HCEC 1CT (cell line): ENCODE results near the gene KCNJ12.
"Not testable (repeated sequence)": the region's sequence is repeated elsewhere in the genome, so short reads cannot be mapped to it uniquely, and the experiment has no call there.

Experiments used
- DNase-seq: peaks from one replicate; pipeline ENCODE4 v3.0.0-alpha.2; 2017

KCNJ12 gene

DNA sequence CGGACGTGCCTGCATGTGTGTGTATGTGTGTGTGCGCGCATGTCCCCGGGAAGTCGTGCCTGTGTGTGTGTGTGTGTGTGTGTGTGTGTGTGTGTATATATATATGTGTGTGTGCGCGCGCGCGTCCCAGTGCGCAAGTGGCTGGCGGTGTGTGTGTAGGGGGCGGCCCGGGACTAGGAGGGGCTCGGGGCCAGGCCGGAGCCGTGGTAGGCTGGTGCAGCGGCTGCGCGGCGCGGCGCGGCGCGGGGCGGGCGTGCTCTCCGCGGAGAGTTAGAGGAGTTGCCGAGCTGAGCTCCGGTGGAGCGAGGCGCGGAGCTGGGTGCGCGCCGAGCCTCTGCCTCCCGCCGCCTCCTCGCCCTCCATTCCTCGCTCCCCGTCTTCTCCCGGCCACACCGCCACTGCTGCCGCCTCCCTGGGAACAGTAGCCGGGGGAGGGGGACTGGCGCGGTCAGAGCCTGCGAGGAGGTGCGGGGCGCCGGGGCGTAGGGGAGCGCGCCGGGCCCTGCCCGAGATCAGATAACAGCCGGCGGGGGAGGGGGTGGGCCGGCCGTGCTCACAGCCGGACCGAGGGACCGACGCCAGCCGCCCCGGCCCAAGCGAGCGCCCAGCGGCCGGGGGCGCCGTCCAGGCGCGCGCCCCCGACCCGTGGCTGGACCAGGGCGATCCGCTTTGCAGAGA is at the start of gene KCNJ12:
TSS of gene KCNJ12 (plus strand) at position 277 of the 678 bp plus-strand sequence. CDS start 38,986 bp downstream, outside the sequence.
- DNase-seq: no peak

DNA sequence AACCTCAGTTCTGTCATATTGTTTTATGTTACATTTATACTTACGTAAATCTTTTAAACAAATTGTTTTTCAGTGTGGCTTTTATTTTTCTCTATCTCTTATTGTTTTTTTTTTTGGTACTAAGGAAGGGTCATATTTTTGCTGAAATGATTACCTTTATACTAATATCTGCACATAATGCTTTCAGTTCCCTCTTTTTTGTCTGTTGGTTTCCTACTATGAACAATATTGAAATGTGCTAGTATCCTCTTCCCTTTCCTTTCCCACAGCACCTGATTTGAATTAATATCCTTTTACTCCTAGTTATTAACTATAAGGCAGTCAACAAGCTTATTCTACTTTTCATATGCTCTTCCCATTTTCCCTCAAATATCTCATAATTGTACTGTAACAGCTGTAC is 48.2 kb upstream of the KCNJ12 start:
- not testable (repeated sequence) for DNase-seq

DNA sequence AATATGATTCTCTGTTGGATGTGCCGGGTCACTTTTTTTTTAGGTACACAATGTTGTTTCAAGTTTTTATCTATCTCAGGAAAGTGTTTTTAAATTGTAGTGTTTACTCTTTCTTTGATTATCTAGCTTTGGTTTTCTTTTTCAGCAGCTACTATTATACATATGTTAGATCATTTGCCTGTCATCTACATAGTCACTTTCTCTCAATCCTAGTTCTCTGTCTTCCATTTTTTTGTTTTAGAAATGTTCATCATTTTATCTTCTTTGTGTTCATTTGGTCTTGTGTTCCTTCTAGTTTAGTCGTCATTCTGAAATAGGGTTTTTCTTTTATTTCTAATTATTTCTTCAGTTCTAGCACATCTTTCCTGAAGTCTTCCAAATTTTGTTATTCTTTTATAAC is 47.4 kb upstream of the KCNJ12 start:
- DNase-seq: not testable (repeated sequence)

DNA sequence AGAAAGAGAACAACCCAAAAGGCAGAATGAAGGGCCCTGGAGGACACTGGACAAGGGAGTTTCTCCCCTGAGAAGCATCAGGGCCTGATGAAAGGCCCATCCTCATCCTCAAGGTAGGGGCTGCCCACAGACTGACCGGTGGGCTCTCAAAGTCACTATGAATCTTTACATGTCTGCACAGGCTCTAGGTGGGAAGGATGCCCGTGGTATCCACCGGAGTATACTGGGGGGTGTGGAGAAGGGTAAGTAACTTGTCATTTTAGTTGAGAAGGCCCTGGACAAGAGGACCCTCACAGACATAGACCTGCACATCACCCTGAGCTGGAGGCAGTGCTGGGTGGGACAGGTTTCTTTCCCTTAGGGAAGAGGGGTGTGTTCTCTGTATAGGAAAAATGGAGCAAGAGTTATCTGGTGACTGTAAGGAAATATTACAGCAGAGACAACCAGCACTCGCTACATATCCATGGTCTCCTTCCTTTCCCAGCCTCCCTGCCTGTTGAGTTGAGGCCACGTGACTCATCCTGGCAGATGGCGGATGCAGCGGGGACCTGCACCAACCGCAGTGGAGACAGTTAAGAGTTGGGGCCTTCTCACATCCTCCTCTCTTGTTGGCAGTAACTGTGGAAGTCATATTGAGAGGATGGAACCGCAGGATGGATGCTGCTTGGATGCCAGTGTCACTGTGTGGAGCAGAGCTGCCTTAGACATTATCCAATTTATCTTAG is 45.6 kb upstream of the KCNJ12 start:
- DNase-seq: no peak

DNA sequence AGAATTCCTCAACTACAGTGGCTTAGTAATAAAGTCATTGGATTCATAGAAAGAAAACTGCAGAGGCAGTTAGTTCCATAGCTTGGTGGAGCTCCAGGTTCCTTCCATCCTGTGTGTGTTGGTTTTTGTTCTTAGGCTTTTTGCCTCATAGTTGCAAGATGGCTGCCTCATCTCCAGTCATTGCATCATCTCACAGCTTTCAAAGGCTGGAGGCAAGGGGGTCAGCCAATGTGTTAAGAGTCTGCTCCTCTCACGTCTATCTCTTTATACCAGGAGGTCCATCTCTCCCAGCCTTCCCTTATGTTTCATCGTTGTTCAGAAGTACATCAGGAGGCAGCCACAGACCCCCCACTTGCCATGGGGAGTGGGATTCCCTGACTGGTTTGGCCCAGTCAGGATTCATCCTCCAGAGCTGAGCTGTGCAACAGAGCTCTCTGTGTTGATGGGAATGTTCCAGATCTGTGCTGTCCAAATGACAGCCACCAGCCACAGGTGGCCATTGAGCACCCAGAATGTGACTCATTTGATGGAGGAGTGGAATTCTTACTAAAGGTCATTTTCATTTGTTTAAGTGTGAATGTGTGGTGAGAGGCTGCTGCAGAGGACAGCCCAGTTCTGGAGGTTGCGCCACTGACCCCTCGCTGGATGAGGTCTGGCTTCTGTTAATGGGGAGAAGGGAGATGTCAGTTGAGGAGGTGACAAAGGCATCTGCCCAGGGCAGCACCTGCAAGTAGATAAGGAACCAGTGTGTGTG is 39.4 kb upstream of the KCNJ12 start:
- not testable (repeated sequence) for DNase-seq

DNA sequence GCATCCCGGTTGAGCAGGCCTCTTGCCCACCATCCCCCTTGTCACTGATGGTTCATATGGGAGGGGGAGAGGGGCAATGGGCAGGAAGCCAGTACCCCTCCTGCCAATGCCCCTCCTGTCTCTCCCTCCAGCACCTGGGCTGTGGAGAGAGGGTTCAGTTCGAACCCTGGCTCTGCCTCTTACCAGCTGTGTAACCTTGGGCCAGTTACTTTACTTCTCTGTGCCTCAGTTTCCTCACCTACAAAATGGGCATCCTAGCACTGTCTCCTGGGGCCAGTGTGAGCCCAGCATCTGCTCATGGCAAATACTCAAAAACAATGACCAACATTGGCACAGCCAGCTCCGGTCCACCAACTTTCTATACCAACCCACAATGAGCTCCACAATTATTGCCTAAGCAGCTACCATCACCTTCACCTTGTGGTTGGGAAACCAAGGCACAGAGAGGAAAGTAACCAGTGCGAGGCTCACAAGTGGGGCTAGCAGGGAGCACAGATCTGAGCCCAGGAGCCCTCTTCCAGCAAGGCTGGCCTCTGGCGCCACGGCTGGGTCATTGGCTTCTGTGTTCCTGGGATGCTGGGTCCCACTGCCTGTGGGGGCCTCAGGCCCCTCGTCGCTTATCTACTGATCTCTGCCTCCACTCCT is 38.1 kb upstream of the KCNJ12 start:
- not testable (repeated sequence) for DNase-seq

DNA sequence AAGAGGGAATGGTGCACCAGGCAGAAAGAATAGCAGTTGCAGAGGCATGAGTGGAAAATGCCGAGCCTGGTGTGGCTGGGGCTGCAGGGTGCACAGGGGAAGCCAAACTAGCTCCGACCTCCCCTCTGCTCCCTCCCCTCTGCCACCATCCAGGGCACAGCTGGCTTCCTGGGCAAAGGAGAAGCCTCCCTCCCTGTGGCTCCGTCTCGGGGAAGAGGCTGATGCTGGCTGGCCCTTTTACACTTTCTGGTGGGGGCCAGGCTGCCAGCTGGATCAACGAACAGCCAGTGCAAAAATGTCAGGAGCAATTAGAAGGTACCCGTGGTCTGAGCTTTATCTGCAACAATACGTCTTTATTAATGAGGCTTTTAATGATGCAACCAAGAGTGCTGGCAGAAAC is 37.1 kb upstream of the KCNJ12 start:
- DNase-seq: no peak

DNA sequence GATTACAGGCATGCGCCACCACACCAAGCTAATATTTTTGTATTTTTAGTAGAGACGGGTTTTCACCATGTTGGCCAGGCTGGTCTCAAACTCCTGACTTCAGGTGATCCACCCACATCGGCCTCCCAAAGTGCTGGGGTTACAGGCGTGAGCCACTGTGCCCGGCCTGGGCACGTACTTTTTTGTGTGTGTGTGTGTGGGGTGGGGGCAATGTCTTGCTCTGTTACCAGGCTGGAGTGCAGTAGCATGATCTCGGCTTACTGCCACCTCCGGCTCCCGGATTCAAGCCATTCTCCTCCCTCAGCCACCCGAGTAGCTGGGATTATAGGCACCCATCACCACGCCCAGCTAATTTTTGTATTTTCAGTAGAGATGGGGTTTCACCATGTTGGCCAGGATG is 36.6 kb upstream of the KCNJ12 start:
- not testable (repeated sequence) for DNase-seq

DNA sequence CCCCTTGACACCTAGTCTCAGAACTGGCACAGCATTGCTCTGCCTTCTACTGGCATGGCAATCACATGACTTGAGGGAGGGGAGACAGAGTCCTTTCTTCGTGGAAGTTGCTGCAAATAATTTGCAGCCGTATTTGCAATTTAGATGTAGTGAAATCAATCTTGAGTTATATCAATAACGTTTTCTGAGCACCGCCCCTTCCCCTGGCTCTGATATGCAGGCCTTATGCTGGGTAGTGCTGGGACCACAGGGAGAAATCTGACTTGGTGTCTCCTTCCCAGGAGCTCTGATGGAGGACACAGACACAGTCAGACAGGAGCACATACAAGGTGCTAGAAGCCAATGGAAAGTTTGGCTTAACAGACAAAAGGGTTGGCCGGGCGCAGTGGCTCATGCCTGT is 35.8 kb upstream of the KCNJ12 start:
- DNase-seq: not testable (repeated sequence)

DNA sequence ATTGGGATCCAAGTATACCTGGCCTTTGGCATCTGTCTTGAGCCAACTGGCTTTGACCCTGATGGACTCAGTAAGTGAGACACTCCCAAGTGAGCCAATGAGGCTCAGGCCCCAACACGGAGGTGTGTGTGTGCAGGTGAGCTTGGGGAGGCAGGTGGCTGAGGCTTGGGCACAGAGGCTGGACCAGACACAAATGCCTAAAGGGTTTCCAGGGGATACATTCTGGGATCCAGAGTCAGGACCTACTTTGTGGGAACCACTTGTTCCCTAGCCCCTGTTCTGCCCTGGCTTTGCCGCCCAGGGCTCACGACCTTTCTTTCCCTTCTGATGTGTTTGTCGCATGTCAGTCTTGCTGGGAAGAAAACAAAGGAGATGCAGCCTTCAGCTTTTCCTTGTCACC is 34.9 kb upstream of the KCNJ12 start:
- not testable (repeated sequence) for DNase-seq

DNA sequence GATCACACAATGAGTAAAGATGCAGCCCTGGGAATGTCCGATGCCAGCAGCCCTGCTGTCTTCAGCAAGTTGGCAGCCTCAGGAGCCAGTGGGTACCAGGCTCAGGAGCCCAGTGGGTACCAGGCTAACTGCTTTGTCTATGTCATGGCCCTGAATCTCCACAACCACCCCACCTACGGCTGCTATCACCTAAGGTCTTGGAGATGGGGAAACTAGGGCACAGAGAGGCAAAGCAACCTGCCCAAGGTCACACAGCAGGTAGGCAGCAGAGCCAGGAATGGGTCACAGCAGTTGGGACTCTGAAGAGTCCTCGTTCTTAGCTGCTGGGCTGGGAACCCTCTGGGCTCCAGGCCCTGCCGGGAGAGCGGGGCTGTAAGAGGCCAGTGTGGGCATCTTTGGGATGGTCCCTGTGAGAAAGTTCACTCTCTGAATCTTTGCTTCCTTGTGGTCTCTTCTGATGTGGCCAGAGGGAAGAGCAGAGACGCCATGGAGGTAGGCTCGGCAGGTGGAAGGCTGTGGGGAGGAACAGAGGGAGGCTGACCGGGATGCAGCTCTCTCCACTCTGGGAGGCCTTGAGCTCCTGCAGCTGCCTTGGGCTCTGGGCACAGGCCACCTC is 34.1 kb upstream of the KCNJ12 start:
- not testable (repeated sequence) for DNase-seq

DNA sequence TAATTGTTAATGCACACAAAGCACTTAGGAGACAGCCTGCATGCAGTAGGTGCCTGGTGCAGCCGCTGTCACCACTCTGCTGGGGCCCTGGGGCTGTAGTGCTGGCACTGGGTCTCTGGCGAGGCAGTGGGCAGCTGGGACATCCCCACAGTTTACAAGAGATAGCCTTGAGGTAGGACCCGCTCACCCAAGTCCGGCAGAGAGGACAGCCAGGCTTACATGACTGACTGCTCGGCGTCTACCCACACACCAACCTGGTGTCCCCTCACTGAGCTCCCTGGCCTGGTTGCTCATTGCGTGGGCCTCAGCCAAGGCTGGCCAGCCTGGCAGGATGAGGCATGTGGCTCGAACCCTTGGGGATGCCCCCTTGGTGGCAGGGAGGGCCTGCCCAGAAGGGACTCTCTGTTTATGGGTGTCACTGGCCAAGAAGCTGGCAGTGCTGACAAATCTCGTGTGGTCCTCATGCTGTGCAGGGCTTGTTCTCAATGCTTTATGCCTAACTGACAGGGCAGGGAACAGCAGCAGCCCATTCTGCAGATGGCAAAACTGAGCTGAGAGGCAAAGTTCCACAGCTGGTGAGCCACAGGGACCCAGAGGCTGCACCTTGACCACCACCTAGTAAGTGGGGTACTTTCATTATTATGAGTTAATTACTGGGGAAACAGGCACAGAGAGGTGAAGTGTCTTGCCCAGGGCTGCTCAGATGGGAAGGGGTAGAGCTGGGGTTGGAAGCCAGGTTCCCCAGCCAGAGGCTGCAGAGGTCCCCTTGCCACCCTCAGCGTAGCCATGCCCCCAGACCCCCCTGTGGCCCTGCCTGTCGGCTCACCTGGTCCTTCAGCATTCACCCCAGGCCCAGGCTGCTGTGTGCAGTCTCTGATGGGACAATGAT is 32.9 kb upstream of the KCNJ12 start:
- DNase-seq: not testable (repeated sequence)

DNA sequence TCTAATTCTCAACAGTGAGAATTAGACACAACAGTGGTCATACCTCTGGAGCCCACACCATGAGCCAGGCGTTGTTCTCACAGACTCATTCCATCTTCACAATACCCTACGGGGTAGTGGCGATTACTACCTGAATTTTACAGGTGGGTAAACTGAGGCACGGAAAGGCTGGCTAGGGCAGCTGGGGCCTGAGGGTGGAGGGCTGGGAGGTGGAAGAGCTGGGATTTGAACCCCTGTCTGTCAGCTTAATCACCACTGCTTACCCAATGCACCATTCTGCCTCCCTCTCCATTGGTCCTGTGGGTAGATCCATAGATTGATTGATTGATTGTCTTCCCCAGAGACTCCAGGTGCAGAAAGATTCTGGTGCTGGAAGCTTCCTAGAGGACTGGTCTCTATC is 31.4 kb upstream of the KCNJ12 start:
- DNase-seq: not testable (repeated sequence)

DNA sequence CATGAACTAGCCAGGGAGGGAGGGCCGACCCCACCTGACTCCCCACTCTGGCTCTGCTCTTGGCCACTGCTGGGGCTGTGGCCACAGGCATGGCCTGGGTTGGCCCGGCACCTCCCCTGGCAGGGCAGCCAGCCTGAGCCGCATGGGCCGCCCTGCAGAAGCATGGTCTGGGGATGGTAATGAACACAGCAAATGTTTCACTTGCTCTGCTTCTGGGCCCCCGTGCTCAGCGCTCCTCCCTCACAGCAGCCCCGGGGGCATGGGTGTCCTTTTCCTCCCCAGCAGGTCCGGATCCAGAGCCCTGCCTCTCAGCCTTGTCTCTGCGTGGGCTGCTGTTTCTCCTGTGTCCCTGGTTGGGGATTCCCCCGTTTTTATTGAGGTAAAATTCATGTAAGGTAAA is 30.9 kb upstream of the KCNJ12 start:
- DNase-seq: no peak

DNA sequence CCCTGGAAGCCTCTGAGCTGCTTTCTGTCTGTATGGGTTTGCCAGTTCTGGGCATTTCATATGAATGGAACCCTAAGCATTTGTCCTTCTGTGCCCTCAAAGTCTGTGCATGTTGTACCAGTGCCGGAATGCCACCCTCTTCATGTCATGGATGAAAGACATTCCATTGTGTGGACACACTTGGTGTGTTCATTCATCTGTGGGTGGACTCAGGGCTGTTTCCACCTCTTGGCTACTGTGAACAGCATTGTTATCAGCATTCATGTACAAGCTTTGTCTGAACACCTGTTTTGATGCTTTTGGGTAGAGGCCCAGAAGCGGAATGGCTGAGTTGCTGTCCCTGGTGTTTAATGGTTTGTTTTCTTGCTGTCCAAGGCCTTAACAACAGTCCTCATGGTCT is 30.1 kb upstream of the KCNJ12 start:
- DNase-seq: not testable (repeated sequence)

DNA sequence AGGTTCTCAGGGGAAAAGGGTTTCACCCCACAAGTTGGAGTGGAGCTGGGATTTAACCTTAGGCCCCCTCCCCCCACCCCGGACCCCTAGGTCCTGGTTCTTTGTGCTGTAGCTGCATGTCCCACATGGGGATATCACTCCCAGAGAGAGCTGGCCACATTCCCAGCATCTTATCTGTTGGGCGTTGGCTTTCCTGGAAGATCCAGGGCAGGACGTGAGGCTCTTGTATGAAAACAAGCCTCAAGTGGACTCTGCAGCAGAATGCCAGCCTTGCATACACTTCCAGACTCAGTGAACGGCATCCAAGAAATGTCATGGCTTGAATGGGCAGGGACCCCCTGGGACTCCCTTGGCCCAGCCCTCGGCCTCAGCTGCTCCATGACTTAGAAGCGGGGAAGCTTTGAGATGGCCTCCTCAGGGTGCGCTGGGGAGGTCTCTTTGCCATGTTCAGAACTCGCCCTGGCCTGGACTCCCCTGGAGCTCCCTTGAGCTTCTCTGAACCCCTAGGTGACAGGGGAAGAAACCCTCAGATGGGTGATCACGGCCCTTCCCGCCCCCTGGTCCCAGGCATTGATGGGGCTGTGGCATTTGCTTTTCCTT is 29.4 kb upstream of the KCNJ12 start:
- DNase-seq: not testable (repeated sequence)

DNA sequence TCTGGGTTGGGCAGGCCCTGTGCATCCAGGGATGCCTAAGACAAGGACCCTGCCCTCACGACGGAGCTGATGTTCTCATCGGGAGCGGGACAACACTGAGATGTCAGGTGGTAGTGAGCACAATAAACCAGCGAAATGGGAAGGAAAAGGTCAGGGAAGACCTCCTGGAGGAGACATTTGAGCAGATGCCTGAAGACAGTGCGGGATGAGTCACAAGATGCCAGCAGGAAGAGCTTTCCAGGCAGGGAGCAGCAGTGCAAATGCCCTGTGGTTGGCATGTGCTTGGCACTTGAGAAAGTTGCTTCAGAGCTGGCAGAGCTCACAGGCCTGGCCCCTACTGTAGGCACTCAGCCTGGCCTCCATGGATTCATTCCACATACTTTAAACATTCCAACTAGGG is 28.5 kb upstream of the KCNJ12 start:
- DNase-seq: not testable (repeated sequence)

DNA sequence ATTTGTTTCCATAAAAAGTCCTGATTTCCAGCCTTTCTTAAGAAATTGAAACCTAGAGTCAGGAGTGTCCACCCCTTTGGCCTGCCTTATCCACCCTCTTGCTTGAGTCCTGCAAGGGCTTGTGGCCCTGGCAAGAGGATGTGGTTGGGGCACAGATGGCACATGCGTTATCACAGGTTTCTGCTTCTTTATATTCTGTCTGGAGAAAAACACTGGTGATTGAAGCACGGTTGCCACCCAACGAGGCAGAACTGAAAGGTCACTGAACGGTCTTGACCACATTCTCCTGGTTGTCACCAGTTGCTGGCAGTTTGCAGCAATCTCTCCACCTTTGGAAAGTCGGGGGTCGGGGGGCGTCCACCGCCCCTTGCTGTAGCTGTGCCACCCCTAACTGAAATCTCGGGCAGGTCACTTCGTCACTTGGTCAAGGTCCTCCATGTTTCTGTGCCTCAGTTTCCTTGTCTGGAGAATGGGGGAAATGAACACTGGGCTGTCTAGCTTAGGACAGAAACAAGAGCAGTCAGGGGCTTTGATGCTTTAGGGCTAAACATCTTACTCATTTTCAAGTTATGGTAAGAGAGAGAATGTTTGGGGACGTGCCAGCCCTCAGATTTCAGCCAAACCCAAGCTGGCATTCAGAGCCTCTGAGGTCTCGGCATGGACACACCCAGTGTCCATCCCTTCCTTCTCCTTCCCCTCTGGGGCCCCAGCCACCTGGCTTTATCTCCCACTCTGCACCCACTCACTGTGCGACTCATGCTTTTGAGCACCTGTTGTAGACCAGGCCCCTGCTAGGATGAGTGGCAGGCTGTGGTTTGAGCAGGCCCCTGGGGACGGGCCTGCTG is 27.9 kb upstream of the KCNJ12 start:
- DNase-seq: not testable (repeated sequence)

DNA sequence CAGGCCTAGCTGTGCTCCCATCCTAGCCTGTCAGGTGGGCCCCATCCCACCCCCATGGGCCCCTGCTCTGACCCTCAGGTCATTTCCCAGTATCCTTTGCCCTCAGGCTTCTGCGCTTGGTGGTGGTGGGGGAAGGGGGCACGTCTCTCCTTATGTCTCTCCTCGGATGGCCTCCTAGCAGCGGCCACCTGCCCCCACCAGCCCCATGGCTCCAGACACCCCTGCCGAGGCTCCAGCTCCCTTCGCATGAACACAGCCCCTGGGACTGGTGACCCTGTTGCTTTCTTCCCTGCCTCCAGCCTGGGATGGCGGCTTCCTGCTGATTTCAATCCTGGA is 27.3 kb upstream of the KCNJ12 start:
- DNase-seq: not testable (repeated sequence)

DNA sequence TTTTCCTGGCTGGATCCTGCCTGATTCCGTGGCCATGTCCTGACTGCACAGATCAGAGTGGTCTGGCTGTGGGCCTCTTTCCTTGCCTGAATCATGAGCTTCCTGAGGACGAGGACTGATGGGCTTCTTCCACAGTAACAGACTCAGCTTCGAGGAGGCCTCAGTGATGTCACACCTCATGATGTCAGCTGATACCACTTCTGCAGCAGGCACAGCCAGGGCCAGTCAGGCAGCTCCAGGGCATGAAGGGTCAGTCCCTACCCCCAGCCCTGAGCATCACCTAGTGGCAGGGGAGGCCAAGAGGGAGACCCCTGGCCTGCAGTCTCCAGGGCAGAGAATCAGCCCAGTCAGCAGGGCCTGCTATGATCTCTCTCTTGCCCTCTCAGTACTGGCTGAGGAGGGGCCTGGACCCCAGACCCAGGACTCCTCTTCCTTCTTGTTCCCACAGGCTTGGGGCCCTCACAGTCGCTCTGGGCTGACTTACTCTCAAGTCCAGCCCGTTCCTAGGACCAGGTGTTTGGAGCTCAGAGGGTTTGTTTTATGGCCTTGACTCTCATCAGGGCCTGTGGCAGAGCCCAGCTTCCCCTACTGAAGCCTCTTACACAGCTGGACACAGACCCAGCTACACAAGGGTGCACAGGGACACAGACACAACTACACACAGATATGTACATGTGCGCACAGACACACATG is 26.7 kb upstream of the KCNJ12 start:
- DNase-seq: not testable (repeated sequence)
